GM18858 (cell line): ENCODE measurements around the gene RTL9.
"Not testable (repeated sequence)": the region's sequence is repeated elsewhere in the genome, so short reads cannot be mapped to it uniquely, and the experiment has no call there.

Experiments used
- ATAC-seq: cut with Tn5 transposase; IDR thresholded peaks from one replicate; pipeline ENCODE4 v1.9.1; 2021; ENCODE audit not compliant: unreplicated experiment

RTL9 gene

DNA sequence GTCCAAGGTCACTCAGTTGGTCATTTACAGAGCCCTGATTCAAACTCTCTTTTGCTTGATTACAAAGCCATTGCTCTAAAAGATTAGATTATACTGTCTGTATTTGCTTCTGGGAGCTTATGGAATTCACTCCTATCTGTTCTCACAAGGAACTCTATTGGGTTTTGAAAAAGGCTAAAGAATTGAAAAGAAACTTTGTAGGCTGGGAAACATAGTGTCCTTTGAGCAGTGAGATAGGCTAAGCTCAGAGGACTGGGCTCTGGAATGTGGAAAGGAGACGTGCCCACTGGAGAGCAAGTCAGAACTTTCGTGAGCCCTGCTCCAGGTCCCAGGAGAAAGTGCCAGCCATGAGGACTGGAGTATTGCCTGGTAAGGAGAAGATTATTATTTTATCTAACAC lies at the start of gene RTL9:
RTL9 (plus strand) TSS at position 301 of the 400 bp plus-strand sequence. CDS start 91,770 bp downstream, outside the sequence.
- ATAC-seq, result no peak

DNA sequence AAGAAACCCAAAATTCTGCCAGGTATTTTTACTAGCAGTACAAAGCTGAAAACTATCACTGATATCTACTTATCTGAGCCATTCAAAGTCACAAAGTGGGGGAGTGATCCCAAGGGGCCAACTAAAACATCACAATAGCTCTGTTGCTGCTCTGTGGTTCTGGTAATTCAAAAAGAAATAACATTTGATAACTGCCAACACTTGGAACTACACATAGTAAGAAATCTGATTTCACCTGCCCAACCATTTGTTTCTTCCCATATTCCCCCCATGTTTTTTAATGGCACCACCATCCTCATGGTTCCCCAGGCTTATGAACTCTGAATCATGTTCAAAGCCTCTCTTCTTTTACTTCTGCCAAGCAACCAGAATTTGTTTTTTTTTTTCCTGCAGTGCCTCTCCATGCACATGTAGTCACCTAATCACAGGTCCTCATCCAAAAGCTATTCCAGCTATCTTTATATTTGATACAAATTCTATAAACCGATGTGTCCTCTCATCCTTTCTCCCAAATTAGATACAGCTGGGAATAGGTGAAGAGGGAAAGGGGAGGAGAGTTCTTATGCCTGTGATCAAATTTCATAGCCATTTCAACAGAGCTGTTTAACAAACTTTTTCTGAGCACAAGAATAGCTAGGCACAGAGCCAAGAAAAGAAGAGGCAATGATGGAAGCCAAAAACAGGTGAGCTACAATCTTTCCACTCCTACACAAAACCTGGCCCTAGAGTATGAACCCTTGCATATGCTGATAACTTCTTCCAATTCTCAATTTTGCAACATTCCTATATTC lies 48.5 kb upstream of the RTL9 start:
- ATAC-seq, result no peak

DNA sequence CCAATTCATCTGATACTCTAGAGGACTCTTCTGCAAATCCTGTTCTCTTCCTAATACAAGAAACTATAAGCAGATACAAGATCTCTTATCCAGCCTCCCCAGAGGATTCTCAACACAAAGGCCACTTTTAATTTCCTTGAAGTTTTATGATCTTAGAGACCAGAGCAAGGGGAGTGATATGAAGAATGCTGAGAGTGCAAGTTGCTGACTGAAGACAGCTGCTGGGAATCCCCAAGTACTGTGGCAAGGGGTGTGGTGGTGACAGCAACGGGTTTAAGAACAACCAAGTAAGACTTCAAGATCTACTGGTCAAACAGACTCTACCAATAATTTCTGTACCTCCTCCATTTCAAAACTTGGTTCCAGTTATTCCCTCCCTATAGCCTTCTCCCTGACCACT lies 47.8 kb upstream of the RTL9 start:
- peak; percentile 75 for ATAC-seq

DNA sequence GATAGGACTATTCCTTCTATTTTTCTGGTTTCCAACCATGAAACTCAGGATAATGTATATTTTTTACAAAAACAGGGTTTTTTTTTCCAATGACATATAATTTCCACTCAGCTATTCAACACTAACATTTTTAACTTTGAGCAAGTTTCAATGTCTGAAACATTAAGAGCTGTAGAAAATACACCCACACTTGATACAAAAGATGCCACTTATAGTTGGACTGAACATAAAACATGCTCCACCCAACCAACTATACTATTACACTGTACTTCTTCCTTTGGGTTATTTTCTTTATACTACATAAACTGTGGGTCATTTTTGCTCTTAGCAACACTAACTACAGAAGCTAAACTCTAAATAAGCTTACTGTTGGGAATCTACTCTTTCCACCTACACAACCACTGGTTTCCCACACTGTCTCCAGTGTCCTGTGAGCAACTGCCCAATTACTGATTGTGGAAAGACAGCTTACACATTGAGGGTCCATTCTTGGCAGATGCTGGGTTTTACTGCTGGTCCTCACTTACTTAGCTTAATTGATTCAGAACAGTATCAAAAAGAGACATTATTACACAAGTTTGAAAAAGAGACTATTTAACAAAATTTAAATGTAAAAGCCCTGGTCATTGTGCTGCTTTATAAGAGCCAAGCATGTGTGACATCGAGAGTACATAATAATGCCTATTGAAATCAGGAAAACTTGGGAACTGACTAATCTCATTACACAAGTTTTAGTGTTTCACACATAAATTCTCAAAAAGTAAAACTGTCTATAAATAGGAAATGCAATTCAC lies 47.0 kb upstream of the RTL9 start:
- ATAC-seq, result no peak

DNA sequence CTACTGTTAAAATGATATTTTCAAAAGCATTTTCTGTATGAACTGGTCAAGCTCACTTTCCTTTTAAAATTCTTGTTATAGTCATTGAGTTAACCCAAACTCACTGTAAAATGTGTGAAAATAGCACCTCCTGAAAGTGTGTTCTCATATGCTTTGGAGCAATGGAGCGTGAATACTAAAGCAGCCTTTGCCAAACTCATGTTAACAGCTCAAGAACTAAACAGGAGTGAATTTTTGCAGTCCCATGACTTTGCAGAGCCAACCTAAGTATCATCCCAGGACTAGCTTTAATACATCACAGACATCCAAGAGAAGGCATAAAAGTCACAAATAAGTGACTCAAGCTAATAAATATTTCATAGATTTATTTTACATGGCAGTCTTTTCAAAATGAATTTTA lies 43.1 kb upstream of the RTL9 start:
- no peak for ATAC-seq

DNA sequence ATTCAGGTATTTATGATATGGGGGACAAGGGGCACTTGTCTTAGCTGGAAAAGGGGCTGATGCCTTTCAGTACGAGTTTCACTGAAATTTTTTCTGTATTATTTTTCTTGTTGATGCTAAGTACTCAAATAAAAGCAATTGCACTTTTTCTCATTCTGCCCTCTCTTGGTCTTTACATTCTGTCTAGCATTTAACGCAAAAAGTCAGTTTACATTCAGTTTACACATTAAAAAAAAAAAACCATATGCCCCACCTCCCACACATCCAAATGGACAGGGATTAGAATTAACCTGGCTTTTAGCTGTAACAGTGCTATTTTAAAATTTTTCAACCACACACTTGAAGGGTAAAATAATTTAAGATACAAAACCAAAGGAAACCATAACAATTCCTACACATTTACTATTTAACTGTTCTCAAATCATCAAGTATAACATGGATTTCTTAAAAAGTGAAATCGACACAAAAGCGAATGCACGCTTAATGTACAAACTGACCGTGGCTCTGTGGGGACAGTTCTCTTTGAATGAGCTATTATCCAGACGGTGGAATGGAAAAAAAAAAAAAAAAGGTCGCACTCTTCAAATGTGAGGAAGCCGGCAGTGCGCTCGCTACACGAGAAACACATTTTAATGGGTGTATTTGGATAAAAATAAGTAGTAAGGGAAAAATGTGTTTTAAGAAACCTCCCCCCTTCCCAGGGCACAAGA lies 42.1 kb upstream of the RTL9 start:
- ATAC-seq, result no peak

DNA sequence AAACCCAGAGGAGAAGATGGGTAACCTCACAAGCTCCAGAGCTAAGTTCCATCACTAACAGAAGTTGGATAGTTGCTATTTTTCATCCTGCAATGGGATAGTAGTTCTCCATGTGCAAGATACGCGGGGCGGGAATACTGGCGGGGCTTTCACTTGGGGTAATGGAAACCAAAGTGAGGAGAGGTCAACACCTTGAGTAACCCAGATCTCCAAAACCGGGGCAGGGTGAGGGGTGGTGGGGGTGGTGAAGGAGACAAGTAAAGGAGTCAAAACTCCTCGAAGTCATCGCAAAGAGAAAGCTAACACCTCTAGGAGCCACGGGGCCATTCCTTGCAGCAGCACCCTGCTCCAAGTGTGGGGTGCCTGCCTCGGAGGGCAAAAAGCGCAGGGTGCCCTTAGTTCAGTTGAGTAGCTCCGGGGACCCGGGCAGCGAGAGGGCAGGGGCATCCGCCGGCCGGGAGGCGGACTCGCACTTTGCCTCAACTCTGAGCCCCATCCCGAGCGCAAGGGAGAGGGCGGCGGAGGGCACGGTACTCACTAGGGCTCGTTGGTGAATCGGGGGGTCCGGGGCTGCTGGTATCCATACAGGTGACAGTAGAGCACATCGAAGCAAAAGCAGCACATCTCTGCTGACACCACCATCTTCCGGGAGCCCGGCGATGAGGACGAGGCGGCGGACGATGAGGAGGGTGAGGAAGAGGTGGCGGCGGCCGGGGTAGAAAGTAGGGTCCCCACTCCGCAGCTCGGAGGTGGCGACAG lies 41.4 kb upstream of the RTL9 start:
- ATAC-seq, result no peak

DNA sequence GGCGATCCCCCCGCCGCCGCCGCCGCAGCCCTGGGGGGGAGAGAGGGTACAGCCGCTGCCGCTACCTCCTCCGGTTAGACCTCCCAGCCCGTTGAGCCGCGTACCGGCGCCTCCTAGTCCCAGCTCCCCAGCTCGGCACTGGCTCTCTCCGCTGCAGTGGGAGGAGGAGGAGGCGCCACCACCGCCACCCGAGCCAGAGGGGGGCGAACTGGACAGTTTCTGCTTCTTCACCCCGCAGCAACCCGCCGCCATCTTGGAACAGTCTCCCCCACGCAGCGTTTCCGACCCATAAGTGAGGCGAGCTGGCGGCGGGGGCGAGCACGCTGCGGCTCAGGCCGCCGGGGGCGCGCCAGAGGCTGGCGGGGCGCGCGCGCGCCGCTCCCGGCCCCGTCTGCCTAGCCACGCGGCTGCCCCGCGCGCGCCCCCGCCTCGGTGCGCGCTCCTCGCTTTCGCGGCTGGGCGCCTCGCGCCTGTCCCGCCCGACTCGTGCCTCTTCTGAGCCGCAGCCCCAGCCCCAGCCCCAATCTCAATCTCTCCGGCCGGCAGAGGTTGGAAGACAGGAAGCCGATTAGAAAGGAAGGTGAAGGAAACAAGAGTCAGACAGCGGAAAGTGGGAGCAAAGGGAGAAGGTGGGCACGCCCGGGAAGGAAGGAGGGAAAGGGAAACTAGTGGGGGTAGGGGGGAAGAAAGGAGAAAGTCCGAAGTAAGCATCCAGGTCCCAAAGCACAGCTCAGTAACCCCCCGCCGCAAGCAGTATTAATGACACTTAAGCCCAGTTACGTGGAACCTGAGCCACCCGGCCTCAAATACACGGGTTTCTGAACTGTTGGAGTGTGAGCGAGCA lies 40.6 kb upstream of the RTL9 start, which contains the start of gene AMMECR1:
AMMECR1 (minus strand) TSS at position 266 of the 844 bp plus-strand sequence; CDS start at position 252, 14 bp downstream.
- ATAC-seq, result peak; percentile 52

DNA sequence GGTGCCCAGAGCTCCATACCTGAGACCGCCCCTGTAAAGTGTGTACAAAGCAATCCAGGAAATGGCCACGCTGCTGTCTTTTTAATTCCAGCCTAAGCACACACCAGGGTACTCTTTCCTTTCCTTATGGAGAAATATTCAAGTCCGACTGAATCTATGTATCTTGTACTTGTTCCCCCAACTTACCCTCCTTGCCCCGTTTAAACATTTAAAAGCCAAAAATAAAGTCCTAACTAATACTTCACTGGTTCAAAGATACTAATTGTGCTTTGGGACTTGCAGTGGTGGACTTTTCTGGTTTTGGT lies 40.0 kb upstream of the RTL9 start:
- ATAC-seq, result no peak

DNA sequence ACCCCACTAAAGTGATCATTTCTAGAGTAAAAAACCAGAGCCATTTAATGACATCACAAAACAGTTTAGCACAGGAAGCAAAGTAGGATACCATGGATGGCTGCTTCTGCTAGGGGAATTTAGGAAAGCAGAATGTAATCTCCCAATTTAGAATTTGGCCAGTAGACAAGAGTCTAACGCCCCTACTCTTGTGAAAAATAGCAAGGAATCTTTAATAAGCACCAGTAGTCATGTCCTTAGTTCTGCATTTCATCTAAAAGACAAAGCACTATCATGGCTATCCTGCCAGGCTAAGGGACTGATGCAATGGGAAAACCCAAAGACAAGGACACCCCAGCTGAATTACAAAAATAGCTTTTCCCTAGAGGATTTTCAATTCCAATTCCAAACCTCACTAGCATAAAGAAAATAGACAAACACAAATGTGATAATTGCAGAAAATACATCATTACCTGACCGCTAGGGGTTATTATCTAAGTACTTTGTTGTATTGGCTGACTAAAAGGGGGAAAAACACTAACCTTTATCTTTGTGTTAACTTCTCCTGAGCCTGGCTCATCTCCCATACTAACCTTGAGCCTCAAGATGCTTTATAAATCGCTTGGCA lies 38.2 kb upstream of the RTL9 start:
- no peak for ATAC-seq

DNA sequence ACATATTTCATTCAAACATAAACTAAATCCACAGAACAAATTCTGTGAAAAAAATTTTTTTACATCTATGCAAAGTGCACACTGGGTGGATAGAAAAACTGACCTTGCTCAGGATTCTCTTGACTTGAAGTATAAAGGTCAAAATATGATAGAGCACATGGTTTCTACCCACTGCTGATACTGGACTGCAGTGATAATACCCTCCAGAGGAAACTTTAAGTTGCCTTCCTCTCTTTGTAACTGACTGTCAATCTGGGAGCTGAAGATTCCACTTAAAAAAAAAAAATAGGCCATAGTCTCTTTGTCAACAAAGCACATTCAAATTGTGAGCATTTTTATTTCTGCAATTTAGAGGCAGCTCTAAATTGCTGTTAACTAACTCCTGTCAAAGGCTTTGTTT lies 37.6 kb upstream of the RTL9 start:
- ATAC-seq, result no peak

DNA sequence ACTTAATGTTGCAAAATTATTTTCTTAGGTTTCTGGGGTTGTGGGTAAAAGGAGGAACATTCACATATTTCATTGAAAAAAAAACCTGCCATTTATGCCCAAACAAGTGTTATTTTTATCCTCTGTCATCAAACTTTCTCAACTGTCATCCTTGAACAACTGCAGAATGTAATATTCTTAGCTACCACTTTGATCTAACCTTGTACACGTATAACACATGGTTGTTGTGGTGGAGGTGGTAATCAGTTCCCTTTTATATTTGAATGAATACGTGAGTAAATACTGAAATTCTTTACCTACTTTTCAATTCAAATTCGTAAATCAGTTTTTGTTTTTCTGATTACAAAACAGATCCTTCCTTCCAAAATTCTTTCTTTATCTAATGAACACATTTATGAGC lies 37.0 kb upstream of the RTL9 start:
- no peak for ATAC-seq

DNA sequence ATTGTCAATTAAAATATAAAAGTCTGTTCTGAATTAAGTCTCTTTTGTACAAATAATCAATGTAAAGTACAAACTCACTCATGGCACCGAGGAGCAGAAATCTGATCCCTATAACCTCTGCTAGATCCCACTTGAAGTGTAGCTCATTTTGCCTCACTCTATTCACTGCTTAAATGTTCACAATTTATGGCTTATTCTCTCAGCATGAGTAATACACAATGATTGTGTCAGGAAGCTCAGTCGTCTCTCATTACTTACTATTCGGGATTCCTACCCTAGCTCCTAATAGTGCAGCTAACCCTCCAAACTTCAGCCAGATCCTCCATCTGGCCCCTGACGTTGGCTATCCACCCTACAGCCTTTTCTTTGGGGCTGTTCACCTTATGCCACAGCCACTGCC lies 36.0 kb upstream of the RTL9 start:
- no peak for ATAC-seq

DNA sequence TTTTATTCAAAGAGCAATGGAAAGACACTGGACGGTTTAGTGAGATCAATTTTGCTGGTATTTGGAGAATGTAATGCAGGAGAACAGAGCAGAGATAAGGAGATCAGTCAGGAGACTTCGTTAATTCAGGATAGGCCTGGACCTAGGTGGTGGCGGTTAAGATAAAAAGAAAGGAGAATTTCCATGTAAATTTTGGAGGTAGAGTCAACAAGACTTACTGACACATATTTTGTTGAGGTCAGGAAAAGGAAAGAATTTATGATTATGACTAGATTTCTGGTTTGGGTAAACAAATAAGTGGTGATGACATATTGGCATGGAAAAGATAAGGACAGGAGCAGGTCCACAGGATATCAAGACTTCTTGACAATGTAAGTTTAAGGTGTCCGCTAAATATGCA lies 31.9 kb upstream of the RTL9 start:
- no peak for ATAC-seq

DNA sequence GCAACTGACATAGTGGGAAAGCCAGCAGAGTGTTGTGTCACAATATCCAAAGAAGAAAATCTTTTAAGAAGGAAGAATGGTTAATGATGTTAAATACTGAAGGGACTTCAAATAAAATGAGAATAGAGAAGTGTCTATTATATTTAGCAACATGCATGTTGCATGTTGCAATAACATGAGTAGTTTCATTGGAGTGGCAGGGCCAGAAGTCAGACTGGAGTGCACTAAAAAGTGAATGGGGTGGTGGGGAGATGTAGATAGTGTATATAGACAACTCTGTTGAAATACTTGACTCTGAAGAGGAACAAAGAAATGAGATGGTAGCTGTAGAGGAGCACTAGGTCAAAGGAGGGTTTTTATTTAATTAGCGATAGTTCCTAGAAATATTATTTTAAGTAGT lies 31.3 kb upstream of the RTL9 start:
- ATAC-seq, result no peak

DNA sequence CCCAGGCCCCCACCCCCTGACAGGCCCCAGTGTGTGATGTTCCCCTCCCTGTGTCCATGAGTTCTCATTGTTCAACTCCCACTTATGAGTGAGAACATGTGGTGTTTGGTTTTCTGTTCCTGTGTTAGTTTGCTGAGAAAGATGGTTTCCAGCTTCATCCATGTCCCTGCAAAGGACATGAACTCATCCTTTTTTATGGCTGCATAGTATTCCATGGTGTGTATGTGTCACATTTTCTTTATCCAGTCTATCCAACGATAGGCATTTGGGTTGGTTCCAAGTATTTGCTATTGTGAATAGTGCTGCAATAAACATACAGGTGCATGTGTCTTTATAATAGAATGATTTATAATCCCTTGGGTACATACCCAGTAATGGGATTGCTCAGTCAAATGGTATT lies 30.0 kb upstream of the RTL9 start:
- not testable (repeated sequence) for ATAC-seq

DNA sequence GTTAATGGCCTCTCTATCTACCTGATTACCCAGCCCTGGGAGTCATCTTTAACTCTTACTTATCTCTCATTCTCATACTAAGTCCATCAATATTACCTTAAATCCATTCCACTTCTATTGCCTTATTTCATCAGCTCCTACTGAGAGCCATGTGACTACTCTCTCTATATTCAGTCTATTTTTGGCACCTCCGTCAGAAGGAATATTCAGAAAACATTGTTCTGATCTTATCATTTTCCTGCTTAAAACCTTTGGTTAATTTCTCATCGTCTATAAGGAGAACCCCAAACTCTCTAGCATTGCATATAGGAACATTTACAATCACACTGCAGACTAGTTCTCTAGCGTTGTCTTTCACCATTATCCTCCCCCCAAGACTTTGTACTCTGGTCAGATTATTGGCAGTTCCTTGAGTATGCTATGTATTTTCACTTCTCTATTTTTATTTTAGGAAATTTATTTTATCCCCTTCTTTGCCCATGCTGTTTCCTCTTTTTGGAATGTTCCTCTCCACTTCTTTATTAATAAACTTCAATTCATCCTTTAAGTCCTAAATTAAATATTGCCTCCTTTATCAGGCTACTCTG lies 27.1 kb upstream of the RTL9 start:
- no peak for ATAC-seq

DNA sequence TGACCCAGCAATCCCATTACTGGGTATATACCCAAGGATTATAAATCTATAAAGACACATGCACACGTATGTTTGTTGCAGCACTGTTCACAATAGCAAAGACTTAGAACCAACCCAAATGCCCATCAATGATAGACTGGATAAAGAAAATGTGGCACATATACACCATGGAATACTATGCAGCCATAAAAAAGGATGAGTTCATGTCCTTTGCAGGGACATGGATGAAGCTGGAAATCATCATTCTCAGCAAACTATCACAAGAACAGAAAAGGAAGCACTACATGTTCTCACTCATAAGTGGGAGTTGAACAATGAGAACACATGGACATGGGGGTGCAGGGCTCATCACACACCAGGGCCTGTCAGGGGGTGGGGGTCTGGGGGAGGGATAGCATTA lies 25.2 kb upstream of the RTL9 start:
- not testable (repeated sequence) for ATAC-seq

DNA sequence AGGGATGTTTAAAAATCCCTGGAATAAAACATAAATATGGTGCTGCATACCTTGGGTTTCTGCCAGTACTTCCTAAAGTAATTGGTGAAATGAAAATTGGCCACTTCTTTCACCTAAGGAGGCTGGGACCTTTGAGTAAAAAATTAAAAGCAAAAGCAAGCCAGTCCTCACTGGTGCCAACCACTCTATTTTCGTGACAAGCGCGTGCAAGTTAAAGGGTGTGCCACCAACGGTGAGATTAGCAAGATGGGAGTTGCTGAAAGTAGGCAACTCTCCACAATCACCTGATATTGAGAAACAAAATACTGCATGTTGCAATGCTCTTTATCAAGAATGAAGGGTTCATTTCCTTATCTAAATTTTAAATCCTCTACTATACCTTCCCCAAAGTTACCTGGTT lies 19.7 kb upstream of the RTL9 start:
- ATAC-seq, result no peak
